Activated CD8-positive, alpha-beta T cell treated with anti-CD3 and anti-CD28 coated beads, Interleukin-2, amount 10 ng/mL, durations not matched to agents 7 days and 5 days (primary cell): ENCODE results near the gene GRID1. TPM values are rescaled to one million over a fixed set of nuclear protein-coding genes. Genes with fewer than 3 reads are reported as not detected.
A peak's percentile ranks its signal among the peaks of the same experiment; 100 is the strongest.

Source experiments
- ATAC-seq: fragments of 150-1000 bp; cut with Tn5 transposase; one replicate; pipeline ENCODE4 v1.10.0; 2021; ENCODE audit warnings: moderate library complexity
- CTCF ChIA-PET: fragments of 350-600 bp; sonication (Branson Sonifier 250); formaldehyde crosslinking; loops from one replicate; lab custom pipeline; 2021; ENCODE audit warnings: antibody characterized with exemption; lab: Charles Lee
- POLR2A ChIA-PET: fragments of 350-600 bp; sonication (Branson Sonifier 250); formaldehyde crosslinking; loops from one replicate; lab custom pipeline; 2021; ENCODE audit warnings: antibody characterized with exemption; lab: Charles Lee
- DNase-seq: peaks from one replicate; pipeline ENCODE4 v3.0.0-alpha.2; 2020
- H3K27ac Mint-ChIP-seq: one replicate; pipeline ENCODE4 v1.8.0; 2021; ENCODE audit warnings: mild to moderate bottlenecking, mixed read lengths
- H3K27me3 Mint-ChIP-seq: one replicate; pipeline ENCODE4 v1.8.0; 2021; ENCODE audit warnings: low read depth, mixed read lengths
- H3K36me3 Mint-ChIP-seq: one replicate; pipeline ENCODE4 v1.8.0; 2021; ENCODE audit warnings: low read depth, mixed read lengths
- H3K4me1 Mint-ChIP-seq: one replicate; pipeline ENCODE4 v1.8.0; 2021; ENCODE audit warnings: low read depth, mixed read lengths
- H3K4me3 Mint-ChIP-seq: one replicate; pipeline ENCODE4 v1.8.0; 2021; ENCODE audit warnings: mild to moderate bottlenecking, mixed read lengths
- H3K9me3 Mint-ChIP-seq: one replicate; pipeline ENCODE4 v1.8.0; 2022; ENCODE audit warnings: mixed read lengths; ENCODE audit not compliant: insufficient read depth
- total RNA-seq, 2 experiments: library from RNA; stranded (reverse); gene quantifications; one replicate each; pipeline ENCODE4 v1.2.3, GENCODE V29; 2021

The GRID1 gene
- total RNA-seq, 2 experiments from 2014 or later = not detected

- Mint-ChIP-seq H3K9me3 (no peaks in the 10 kb centered on the region), H3K4me1 (no peaks in the 10 kb centered on the region), H3K27me3 (no peaks in the 10 kb centered on the region), H3K36me3 (no peaks in the 10 kb centered on the region), H3K4me3 (no peak overlapping the region), H3K27ac (no peak overlapping the region)
- POLR2A ChIA-PET = no interaction called here
- ATAC-seq = no peak
- DNase-seq = no peak
- CTCF ChIA-PET = no interaction called here
Observed at GRCh38 chr10:86315549-86315942, 51.0 kb downstream of the GRID1 start.

- CTCF ChIA-PET = no interaction called here
- no peaks in the 10 kb centered on the region for H3K27me3 Mint-ChIP-seq
- H3K27ac Mint-ChIP-seq = no peak overlapping the region
- H3K36me3 Mint-ChIP-seq = no peaks in the 10 kb centered on the region
- no peak for DNase-seq
- no peak overlapping the region for H3K4me3 Mint-ChIP-seq
- ATAC-seq = no peak
- no peaks in the 10 kb centered on the region for H3K4me1 Mint-ChIP-seq
- POLR2A ChIA-PET = no interaction called here
- H3K9me3 Mint-ChIP-seq = no peaks in the 10 kb centered on the region
Observed at GRCh38 chr10:86314616-86315548, 51.7 kb downstream of the GRID1 start.

GRCh38 chr10:86313621-86314041, 53.0 kb downstream of the GRID1 start:
- CTCF ChIA-PET = no interaction called here
- no peaks in the 10 kb centered on the region for H3K27me3 Mint-ChIP-seq
- DNase-seq (no peak), ATAC-seq (no peak)
- H3K9me3 Mint-ChIP-seq = no peaks in the 10 kb centered on the region
- no peak overlapping the region for H3K27ac Mint-ChIP-seq
- no peaks in the 10 kb centered on the region for H3K4me1 Mint-ChIP-seq
- H3K4me3 Mint-ChIP-seq = no peak overlapping the region
- no peaks in the 10 kb centered on the region for H3K36me3 Mint-ChIP-seq
- POLR2A ChIA-PET = no interaction called here

- Mint-ChIP-seq H3K27ac (no peak overlapping the region), H3K4me1 (no peaks in the 10 kb centered on the region), H3K27me3 (no peaks in the 10 kb centered on the region), H3K9me3 (no peaks in the 10 kb centered on the region), H3K4me3 (no peak overlapping the region), H3K36me3 (no peaks in the 10 kb centered on the region)
- ChIA-PET CTCF (no interaction called here), POLR2A (no interaction called here)
- DNase-seq (no peak), ATAC-seq (no peak)
Observed at GRCh38 chr10:86312701-86313270, 53.8 kb downstream of the GRID1 start.

DNA sequence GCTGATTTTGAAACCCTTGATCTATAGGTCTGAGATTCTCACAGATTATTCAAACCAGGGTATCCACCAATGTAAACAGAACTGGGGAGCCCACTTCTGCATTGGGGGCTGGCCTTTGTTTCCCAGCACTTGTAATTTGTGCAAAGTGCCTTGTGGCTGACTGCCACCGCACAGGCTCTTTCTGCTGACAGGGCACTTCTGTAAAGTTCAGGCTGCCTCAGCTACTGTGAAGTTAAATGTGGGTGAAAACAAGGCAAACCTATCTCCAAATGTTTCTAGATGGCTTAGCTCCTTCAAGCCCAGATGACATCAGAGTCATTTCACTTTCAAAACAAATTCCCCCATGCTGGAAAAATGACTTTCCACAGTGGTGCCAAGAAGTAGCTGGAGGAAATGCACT, 54.7 kb downstream of the GRID1 start:
- ChIA-PET POLR2A (no interaction called here), CTCF (no interaction called here)
- no peaks in the 10 kb centered on the region for H3K4me1 Mint-ChIP-seq
- no peaks in the 10 kb centered on the region for H3K9me3 Mint-ChIP-seq
- H3K36me3 Mint-ChIP-seq = no peaks in the 10 kb centered on the region
- no peaks in the 10 kb centered on the region for H3K27me3 Mint-ChIP-seq
- no peak overlapping the region for H3K27ac Mint-ChIP-seq
- ATAC-seq (no peak), DNase-seq (no peak)
- no peak overlapping the region for H3K4me3 Mint-ChIP-seq

- Mint-ChIP-seq H3K9me3 (no peaks in the 10 kb centered on the region), H3K4me3 (no peak overlapping the region), H3K4me1 (no peaks in the 10 kb centered on the region), H3K36me3 (no peaks in the 10 kb centered on the region), H3K27me3 (no peaks in the 10 kb centered on the region), H3K27ac (no peak overlapping the region)
- DNase-seq = no peak
- POLR2A ChIA-PET = no interaction called here
- CTCF ChIA-PET = no interaction called here
- ATAC-seq = no peak
Observed at GRCh38 chr10:86311190-86311589, 55.4 kb downstream of the GRID1 start.

- no peak overlapping the region for H3K27ac Mint-ChIP-seq
- no peaks in the 10 kb centered on the region for H3K27me3 Mint-ChIP-seq
- no peaks in the 10 kb centered on the region for H3K4me1 Mint-ChIP-seq
- no peak for ATAC-seq
- POLR2A ChIA-PET = no interaction called here
- CTCF ChIA-PET = no interaction called here
- DNase-seq = no peak
- H3K36me3 Mint-ChIP-seq = no peaks in the 10 kb centered on the region
- no peaks in the 10 kb centered on the region for H3K9me3 Mint-ChIP-seq
- H3K4me3 Mint-ChIP-seq = no peak overlapping the region
Observed at GRCh38 chr10:86310702-86311101, 55.9 kb downstream of the GRID1 start.

- ChIA-PET POLR2A (no interaction called here), CTCF (no interaction called here)
- H3K27me3 Mint-ChIP-seq = no peaks in the 10 kb centered on the region
- no peaks in the 10 kb centered on the region for H3K9me3 Mint-ChIP-seq
- ATAC-seq = no peak
- no peak overlapping the region for H3K27ac Mint-ChIP-seq
- no peaks in the 10 kb centered on the region for H3K36me3 Mint-ChIP-seq
- no peaks in the 10 kb centered on the region for H3K4me1 Mint-ChIP-seq
- DNase-seq = no peak
- no peak overlapping the region for H3K4me3 Mint-ChIP-seq
Observed at GRCh38 chr10:86310291-86310690, 56.3 kb downstream of the GRID1 start.

DNA sequence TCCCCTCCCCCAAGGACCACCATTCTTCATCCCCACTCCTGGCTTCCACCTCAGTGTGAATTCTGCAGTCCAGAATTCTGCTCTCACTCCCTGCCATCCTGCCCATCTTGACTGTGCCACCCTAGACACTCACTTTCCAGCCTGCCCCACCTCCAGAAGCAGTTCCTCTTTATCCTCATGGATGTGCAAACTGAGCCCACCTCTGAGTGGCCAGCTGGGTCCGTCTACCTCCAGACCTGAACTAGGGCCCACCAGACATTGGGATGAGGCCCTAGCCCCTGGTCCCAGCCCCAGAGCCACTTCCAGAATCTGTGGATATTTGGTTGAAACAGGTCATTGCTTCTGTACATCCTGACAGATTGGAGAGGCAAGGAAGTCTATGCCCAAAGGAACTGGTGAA, 58.5 kb downstream of the GRID1 start:
- Mint-ChIP-seq H3K27me3 (no peaks in the 10 kb centered on the region), H3K4me1 (no peaks in the 10 kb centered on the region), H3K27ac (no peak overlapping the region), H3K4me3 (no peak overlapping the region), H3K36me3 (no peaks in the 10 kb centered on the region), H3K9me3 (no peaks in the 10 kb centered on the region)
- POLR2A ChIA-PET = no interaction called here
- CTCF ChIA-PET = no interaction called here
- no peak for DNase-seq
- ATAC-seq = no peak

GRCh38 chr10:86306628-86307278, 59.8 kb downstream of the GRID1 start:
- no peak for ATAC-seq
- Mint-ChIP-seq H3K36me3 (no peaks in the 10 kb centered on the region), H3K4me3 (no peak overlapping the region), H3K27ac (no peak overlapping the region), H3K27me3 (no peaks in the 10 kb centered on the region), H3K4me1 (no peaks in the 10 kb centered on the region), H3K9me3 (no peaks in the 10 kb centered on the region)
- ChIA-PET POLR2A (no interaction called here), CTCF (no interaction called here)
- DNase-seq = peak; percentile 52

- Mint-ChIP-seq H3K27ac (no peak overlapping the region), H3K4me1 (no peaks in the 10 kb centered on the region), H3K4me3 (no peak overlapping the region), H3K27me3 (no peaks in the 10 kb centered on the region), H3K36me3 (no peaks in the 10 kb centered on the region), H3K9me3 (no peaks in the 10 kb centered on the region)
- ATAC-seq (no peak), DNase-seq (no peak)
- POLR2A ChIA-PET = no interaction called here
- CTCF ChIA-PET = no interaction called here
Observed at GRCh38 chr10:86305521-86305920, 61.1 kb downstream of the GRID1 start.

- Mint-ChIP-seq H3K36me3 (no peaks in the 10 kb centered on the region), H3K27me3 (no peaks in the 10 kb centered on the region), H3K4me1 (no peaks in the 10 kb centered on the region), H3K9me3 (no peaks in the 10 kb centered on the region), H3K4me3 (no peak overlapping the region), H3K27ac (no peak overlapping the region)
- CTCF ChIA-PET = no interaction called here
- POLR2A ChIA-PET = no interaction called here
- no peak for ATAC-seq
- DNase-seq = no peak
Observed at GRCh38 chr10:86304436-86304835, 62.2 kb downstream of the GRID1 start.
